Neural crest cell (in vitro differentiated cells): Measurements from ENCODE around the gene ATP6V0E1. TPM values are rescaled to one million over a fixed set of nuclear protein-coding genes. Genes with fewer than 3 reads are reported as not detected.

Experiments
- DNase-seq: peaks from one replicate; pipeline ENCODE4 v3.0.0; 2021; ENCODE audit warnings: low read depth, mixed read lengths, low spot score
- H3K27ac Mint-ChIP-seq: one replicate; pipeline ENCODE4 v1.8.0; 2021; ENCODE audit warnings: mild to moderate bottlenecking, mixed read lengths; ENCODE audit not compliant: unreplicated experiment
- H3K27me3 Mint-ChIP-seq: 2 replicates; pipeline ENCODE4 v1.8.0; 2021; ENCODE audit warnings: low read depth, mild to moderate bottlenecking, mixed read lengths
- H3K36me3 Mint-ChIP-seq: 2 replicates; pipeline ENCODE4 v1.8.0; 2021; ENCODE audit warnings: low read depth, mild to moderate bottlenecking, mixed read lengths
- H3K4me1 Mint-ChIP-seq: 2 replicates; pipeline ENCODE4 v1.8.0; 2021; ENCODE audit warnings: mixed read lengths
- H3K4me3 Mint-ChIP-seq: one replicate; pipeline ENCODE4 v1.8.0; 2021; ENCODE audit warnings: mild to moderate bottlenecking, mixed read lengths
- H3K9me3 Mint-ChIP-seq: 2 replicates; pipeline ENCODE4 v1.8.0; 2021; ENCODE audit warnings: mixed read lengths
- CTCF ChIP-seq: fragments of 200-600 bp; sonication (generic); conservative IDR thresholded peaks from 2 replicates; pipeline ENCODE4 v1.5.0; 2021; ENCODE audit warnings: antibody characterized with exemption, mild to moderate bottlenecking
- total RNA-seq: library from RNA; stranded (reverse); gene quantifications from 2 replicates; pipeline ENCODE4 v1.2.1, GENCODE V29; 2021

The ATP6V0E1 gene
- total RNA-seq, 1 donor from 2014 or later = 76.4 TPM

GRCh38 chr5:172979778-172980177 lies 3.8 kb upstream of the ATP6V0E1 start:
- no peak for DNase-seq
- Mint-ChIP-seq H3K9me3 (no peaks in the 10 kb centered on the region), H3K36me3 (no peaks in the 10 kb centered on the region), H3K27ac (no peak overlapping the region), H3K4me3 (no peak overlapping the region), H3K27me3 (peaks cover 27% of the 10 kb centered on the region), H3K4me1 (peaks cover 17% of the 10 kb centered on the region)
- TF ChIP-seq CTCF = no peak

GRCh38 chr5:172981931-172982330 lies 1.6 kb upstream of the ATP6V0E1 start:
- Mint-ChIP-seq H3K36me3 (no peaks in the 10 kb centered on the region), H3K9me3 (no peaks in the 10 kb centered on the region), H3K4me1 (peaks cover 24% of the 10 kb centered on the region), H3K4me3 (peak overlapping the region; percentile 65), H3K27ac (no peak overlapping the region), H3K27me3 (peaks cover 12% of the 10 kb centered on the region)
- no peak for TF ChIP-seq CTCF
- no peak for DNase-seq

GRCh38 chr5:172984244-172984953 lies 828 bp downstream of the ATP6V0E1 start:
- DNase-seq = peak; percentile 50
- peak overlapping the region; percentile 99 for H3K27ac Mint-ChIP-seq
- no peaks in the 10 kb centered on the region for H3K36me3 Mint-ChIP-seq
- TF ChIP-seq CTCF = peak; percentile 61
- no peaks in the 10 kb centered on the region for H3K27me3 Mint-ChIP-seq
- H3K9me3 Mint-ChIP-seq = no peaks in the 10 kb centered on the region
- peak overlapping the region; percentile 97 for H3K4me3 Mint-ChIP-seq
- peaks cover 21% of the 10 kb centered on the region for H3K4me1 Mint-ChIP-seq

GRCh38 chr5:172985596-172985995 lies 2.0 kb downstream of the ATP6V0E1 start:
- Mint-ChIP-seq H3K4me1 (peaks cover 21% of the 10 kb centered on the region), H3K36me3 (no peaks in the 10 kb centered on the region), H3K9me3 (no peaks in the 10 kb centered on the region), H3K27me3 (no peaks in the 10 kb centered on the region), H3K4me3 (peak overlapping the region; percentile 81), H3K27ac (peak overlapping the region; percentile 2)
- TF ChIP-seq CTCF = no peak
- DNase-seq = no peak

GRCh38 chr5:172988276-172988675 lies 4.7 kb downstream of the ATP6V0E1 start:
- Mint-ChIP-seq H3K27me3 (no peaks in the 10 kb centered on the region), H3K4me1 (peaks cover 30% of the 10 kb centered on the region), H3K36me3 (peaks cover 3% of the 10 kb centered on the region), H3K9me3 (no peaks in the 10 kb centered on the region), H3K27ac (no peak overlapping the region), H3K4me3 (peak overlapping the region; percentile 49)
- TF ChIP-seq CTCF = no peak
- DNase-seq = no peak
